Stimulated activated CD4-positive, alpha-beta T cell treated with anti-CD3 and anti-CD28 coated beads, Interleukin-15, amount 100 ng/mL, for 1 hour (primary cell): ENCODE results near the gene DENND4B.
"Not testable (repeated sequence)": the region's sequence is repeated elsewhere in the genome, so short reads cannot be mapped to it uniquely, and the experiment has no call there.

Experiments used
- DNase-seq, 2 donors: peaks; one replicate each; pipeline ENCODE4 v3.0.0-alpha.2; 2020; ENCODE audit warnings: low read depth in 1 of 2, low spot score in 1 of 2

The DENND4B gene

GRCh38 chr1:153946622-153947241, at the start of gene DENND4B:
DENND4B (minus strand) TSS chr1:153946718; CDS start chr1:153944374, 2,344 bp downstream.
- peak; percentile 51 to 69 for DNase-seq

GRCh38 chr1:153995640-153996039, 49.1 kb upstream of the DENND4B start:
- no peak for DNase-seq

- no peak for DNase-seq
Observed at GRCh38 chr1:153995202-153995601, 48.7 kb upstream of the DENND4B start.

GRCh38 chr1:153991806-153992205, 45.3 kb upstream of the DENND4B start:
- no peak for DNase-seq

GRCh38 chr1:153991151-153991630, 44.7 kb upstream of the DENND4B start:
- DNase-seq, result no peak

- peak; percentile 58 to 78 for DNase-seq
Observed at GRCh38 chr1:153990468-153991150, 44.1 kb upstream of the DENND4B start, which contains the start of gene RPS27. RPS27 (plus strand) TSS chr1:153990762; CDS start chr1:153990797, 35 bp downstream.

- DNase-seq, result no peak
Observed at GRCh38 chr1:153987621-153988020, 41.1 kb upstream of the DENND4B start.

GRCh38 chr1:153985941-153986761, 39.6 kb upstream of the DENND4B start, which contains the start of gene RAB13:
RAB13 (minus strand) TSS chr1:153986339; CDS start chr1:153986236, 103 bp downstream.
- no peak for DNase-seq

GRCh38 chr1:153985341-153985912, 38.9 kb upstream of the DENND4B start:
- DNase-seq, result peak in 1 of 2 donors; percentile 33

GRCh38 chr1:153984123-153984894, 37.8 kb upstream of the DENND4B start:
- DNase-seq, result no peak

- not testable (repeated sequence) for DNase-seq
Observed at GRCh38 chr1:153981735-153982134, 35.2 kb upstream of the DENND4B start.

GRCh38 chr1:153979091-153979490, 32.6 kb upstream of the DENND4B start:
- not testable (repeated sequence) for DNase-seq

- DNase-seq, result no peak
Observed at GRCh38 chr1:153978274-153978909, 31.9 kb upstream of the DENND4B start.

- DNase-seq, result peak; percentile 63 to 73
Observed at GRCh38 chr1:153977250-153978240, 31.0 kb upstream of the DENND4B start, which contains the start of gene JTB. JTB (minus strand) TSS chr1:153977674; CDS start chr1:153977252, 422 bp downstream.

GRCh38 chr1:153976819-153977249, 30.3 kb upstream of the DENND4B start:
- DNase-seq, result no peak

GRCh38 chr1:153973525-153973924, 27.0 kb upstream of the DENND4B start:
- DNase-seq, result no peak

- no peak for DNase-seq
Observed at GRCh38 chr1:153973071-153973470, 26.6 kb upstream of the DENND4B start.

GRCh38 chr1:153970346-153970745, 23.8 kb upstream of the DENND4B start:
- DNase-seq, result no peak
